HG03103 (cell line): Measurements from ENCODE around the gene DROSHA.

ENCODE experiments used
- ATAC-seq: cut with Tn5 transposase; IDR thresholded peaks from one replicate; pipeline ENCODE4 v1.9.1; 2021; ENCODE audit warnings: low read depth; ENCODE audit not compliant: unreplicated experiment

Gene DROSHA

DNA sequence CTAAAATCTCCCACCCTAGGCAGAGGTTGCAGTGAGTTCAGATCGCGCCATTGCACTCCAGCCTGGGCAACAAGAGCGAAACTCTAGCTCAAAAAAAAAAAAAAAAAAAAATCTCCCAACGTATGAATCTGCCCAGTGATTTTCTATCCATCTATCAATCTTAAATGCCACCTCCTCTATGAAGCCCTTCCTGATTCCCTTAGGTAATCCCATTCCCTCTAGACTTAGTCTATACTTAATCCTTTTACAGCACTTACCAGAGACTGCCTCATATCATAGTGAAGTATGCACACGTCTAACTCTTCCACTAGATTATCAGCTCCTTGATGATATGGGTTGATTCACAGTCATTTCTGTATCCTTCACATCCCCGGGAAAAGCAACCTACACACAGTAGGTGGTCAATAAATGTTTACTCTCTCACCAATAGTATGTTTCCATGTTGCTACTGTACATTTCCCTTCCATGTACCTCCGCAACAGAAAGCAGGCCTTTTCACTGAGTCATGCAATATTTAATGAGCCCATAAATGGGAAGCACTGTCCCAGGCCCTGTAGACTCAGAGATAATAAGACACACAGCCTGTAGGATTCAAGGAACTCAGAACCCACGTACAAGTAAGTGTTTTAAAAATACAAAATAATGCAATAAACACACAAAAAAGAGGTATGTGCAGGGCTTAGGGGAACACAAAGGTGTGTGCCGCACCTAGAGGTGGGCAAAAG lies 1.2 kb downstream of the DROSHA start:
- ATAC-seq = no peak

DNA sequence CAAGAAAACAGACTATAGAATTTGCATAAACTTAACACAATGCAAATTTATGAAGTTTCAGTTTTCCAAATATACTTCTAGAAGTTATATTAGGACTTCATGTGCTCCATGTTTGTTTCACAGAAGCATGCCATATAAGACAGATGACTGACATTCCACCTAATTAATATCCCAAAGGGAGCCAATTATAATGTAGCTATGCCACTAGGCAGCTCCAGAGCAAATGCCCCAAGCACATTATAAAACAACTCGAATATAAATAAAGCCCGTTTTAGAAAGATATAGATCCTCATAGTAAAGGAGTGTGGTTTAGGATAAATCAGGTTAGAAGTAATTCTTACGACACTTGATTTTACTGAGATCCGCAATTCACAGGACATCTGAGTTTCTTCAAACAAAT lies 8.9 kb downstream of the DROSHA start:
- no peak for ATAC-seq

- no peak for ATAC-seq
Measured at GRCh38 chr5:31516802-31517201, 15.1 kb downstream of the DROSHA start.

DNA sequence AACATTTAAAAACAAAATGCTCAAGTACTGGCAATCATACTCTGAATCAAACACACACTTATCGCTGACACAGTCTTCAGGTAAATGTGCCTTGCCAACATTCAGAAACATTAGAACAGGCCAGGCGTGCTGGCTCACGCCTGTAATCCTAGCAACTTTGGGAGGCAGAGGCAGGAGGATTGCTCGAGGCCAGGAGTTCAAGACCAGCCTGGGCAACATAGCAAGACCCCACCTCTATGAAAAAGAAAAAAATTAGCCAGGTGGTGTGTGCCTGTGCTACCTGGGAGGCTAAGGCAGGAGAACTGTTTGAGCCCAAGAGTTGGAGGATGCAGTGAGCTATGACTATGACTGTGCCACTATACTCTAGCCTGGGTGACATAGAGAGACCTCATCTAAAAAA lies 20.6 kb downstream of the DROSHA start:
- ATAC-seq = no peak

GRCh38 chr5:31504529-31504928 lies 27.4 kb downstream of the DROSHA start:
- no peak for ATAC-seq

GRCh38 chr5:31502506-31502905 lies 29.4 kb downstream of the DROSHA start:
- ATAC-seq = no peak

DNA sequence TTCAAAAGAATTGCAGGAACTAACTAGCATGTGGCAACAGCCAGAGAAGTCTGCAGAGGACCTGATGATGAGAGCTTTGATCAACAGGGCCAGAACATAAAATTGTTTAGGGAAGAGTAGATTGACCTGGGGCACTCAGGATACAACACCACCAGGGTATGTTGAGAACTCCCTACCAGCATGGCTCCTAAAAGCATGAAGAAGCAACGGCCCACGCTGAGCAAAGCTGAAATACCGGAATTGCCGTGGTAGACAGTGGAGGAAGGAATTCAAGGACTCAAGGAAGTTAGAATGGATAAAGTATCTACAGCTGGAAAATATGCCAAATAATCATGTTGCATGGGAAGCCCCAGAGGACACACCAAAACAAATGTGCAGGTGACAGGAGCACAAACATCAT lies 31.6 kb downstream of the DROSHA start:
- ATAC-seq = no peak

DNA sequence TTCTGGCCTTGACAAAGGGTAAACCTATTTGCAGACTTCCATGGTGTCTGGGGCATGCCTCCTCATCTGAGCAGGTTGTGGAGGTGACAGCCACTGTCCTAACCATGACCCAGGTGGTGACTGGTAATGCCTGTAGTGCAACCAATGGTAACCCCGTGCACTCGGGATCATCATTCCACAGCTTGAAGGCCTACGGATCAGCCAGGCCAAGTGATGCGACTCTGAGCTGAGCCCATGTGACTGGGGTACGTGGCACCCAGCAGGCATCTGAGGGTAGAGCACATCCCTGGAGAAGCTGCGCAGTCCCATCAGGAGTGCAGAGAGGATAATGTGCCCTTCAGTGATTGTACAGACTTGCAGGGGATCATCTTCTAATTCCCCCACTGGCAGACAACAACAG lies 35.0 kb downstream of the DROSHA start:
- ATAC-seq = no peak

- ATAC-seq = no peak
Measured at GRCh38 chr5:31496301-31496700, 35.6 kb downstream of the DROSHA start.

DNA sequence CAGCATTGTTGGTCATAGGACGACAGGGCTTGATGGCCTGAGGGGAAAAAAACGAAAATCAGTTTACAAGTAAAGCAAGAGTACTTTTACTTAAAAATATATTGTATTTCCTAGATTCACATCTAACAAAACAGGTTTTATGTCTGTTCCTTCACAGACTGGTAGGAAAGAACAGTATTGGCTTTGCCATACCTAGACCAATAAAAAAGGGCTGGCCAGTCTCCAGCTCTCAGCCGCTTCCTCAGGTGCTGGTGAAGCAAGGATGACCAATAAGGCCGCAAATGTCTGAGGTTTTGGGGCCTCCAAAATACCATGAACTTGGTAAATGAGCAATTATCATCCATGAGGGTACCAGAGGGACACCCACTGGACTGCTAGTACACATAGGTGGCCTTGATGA lies 36.6 kb downstream of the DROSHA start:
- ATAC-seq = no peak

- no peak for ATAC-seq
Measured at GRCh38 chr5:31492869-31493268, 39.0 kb downstream of the DROSHA start.

DNA sequence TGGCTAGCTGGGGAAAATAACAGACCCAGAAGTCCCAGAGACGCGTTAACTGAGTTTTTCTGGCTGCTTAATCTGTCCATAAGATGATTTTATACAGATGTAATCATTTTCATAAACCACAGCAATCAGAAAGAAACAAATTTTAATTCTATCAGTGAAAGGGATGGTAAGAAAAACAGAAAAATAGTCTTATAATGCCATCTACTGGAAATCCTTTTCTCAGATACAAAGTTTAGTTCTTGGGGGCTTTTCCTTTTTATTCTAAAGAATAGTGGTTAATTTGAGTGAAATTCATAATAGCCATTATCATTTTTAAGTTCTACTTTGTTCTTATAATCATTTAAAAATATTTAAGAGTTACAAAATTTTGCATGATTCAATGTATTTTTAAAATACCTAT lies 44.4 kb downstream of the DROSHA start:
- ATAC-seq = no peak

DNA sequence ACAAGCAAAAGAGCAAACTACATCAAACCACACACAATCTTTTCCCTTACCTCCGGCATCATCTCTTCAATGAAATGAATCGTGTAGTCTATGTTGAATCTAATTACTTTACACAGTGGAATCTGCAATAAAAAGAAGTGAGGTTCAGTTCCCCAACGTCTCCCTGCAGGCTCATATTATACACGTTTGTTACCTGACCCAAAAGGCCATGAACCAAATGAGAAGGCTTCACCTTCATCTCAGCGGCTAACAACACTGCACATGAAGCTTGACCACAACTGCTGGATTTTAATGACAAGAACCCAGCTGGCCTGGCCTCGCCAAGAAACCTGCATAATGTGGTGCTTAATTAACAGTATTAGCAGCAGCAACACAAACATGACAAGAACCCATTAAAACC lies 45.5 kb downstream of the DROSHA start:
- no peak for ATAC-seq

GRCh38 chr5:31485376-31486207 lies 46.3 kb downstream of the DROSHA start:
- no peak for ATAC-seq

GRCh38 chr5:31481531-31482165 lies 50.2 kb downstream of the DROSHA start:
- no peak for ATAC-seq

- ATAC-seq = no peak
Measured at GRCh38 chr5:31479706-31480105, 52.2 kb downstream of the DROSHA start.

DNA sequence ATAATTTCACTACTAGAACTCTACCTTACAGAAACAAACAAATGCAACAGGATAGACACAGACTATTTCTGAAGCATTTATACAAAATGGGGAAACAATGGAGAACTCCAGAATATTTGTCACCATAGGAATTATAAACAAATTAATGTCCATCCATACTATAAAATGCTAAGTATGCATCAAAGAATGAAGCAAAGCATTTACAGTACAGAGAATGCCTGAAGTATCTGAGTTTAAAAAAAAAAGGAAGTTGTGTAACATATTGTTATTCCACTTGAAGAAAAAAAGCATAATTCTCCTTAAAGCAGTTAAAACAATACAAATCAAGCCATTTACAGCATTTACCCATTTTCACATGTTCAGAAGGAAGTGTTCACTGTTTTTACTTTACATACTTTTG lies 53.0 kb downstream of the DROSHA start:
- ATAC-seq = no peak

DNA sequence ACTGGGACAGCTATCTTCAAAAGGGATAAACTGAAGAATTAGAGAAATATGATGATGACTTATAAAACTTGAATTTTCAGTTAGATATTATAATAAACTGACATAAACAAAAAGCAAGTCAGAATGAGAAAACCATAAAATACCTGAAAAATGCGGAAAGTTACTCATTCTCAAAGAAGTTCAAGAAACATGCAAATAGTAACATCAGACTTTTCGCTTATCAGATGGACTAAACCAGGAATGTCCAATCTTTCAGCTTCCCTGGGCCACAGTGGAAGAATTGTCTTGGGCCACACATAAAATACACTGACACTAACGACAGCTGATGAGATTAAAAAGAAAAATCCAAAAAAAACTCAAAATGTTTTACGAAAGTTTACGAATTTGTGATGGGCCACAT lies 53.9 kb downstream of the DROSHA start:
- no peak for ATAC-seq

- ATAC-seq = no peak
Measured at GRCh38 chr5:31477516-31477915, 54.4 kb downstream of the DROSHA start.

GRCh38 chr5:31476738-31477141 lies 55.2 kb downstream of the DROSHA start:
- no peak for ATAC-seq

DNA sequence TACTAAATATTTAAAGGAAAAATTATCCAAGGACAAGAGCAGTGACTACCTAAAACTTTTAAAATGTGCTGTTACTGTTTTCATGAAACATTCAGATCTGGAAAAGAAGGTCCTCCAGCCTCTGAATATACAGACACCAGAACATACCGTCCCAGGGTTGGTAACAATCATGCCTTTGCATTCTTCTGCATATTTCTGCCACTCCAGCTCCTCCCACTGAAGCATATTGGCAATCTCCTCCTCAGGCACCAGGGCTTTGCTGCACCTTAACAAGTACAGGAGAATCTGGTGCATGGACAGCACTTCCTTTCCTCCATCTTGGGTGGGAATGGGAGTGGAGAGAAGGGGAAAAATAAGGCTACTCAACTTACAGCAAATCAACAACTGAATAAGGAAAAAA lies 60.0 kb downstream of the DROSHA start:
- ATAC-seq = no peak

GRCh38 chr5:31471040-31471439 lies 60.9 kb downstream of the DROSHA start:
- ATAC-seq = no peak
